ENCODE measurements around the gene FAM13C. TPM values are rescaled to one million over a fixed set of nuclear protein-coding genes. Genes with fewer than 3 reads are reported as not detected.

FAM13C gene
- polyA plus RNA-seq, 1 donor from 2014 or later = 89.3 TPM

DNA sequence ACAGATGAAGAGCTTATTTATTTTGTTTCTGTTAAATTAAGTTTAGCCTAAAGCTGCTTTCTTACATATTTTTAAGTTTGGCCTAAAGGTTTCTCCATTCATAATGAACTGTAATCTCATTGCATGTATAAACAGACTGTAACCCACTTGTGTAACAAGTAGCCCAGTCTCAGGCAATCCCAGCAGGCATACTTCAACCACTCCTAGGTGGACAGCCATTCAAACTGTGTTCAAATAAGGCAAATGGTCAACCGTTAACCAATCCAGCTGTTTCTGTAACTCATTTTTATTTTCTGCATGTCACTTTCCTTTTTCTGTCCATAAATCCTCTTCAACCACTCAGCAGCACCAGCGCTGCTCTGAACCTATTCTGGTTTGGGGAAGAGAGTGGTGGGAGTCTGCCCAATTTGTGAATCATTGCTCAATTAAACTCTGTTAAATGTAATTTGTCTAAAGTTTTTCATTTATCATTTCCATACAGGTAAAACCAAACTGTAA, 150.0 kb downstream of the FAM13C start:
- H3K4me2 ChIP-seq (ENCODE audit: low read length) = no peak overlapping the region
- no peaks in the 10 kb centered on the region for H3K9me3 ChIP-seq (ENCODE audit: low read length)
- H3K79me2 ChIP-seq (replicated peaks; ENCODE audit: insufficient read depth, low read length) = peaks cover 24% of the 10 kb centered on the region
- no peak overlapping the region for H3K27ac ChIP-seq (ENCODE audit: low read length)
- no peaks in the 10 kb centered on the region for H3K9me2 ChIP-seq (ENCODE audit: insufficient read depth, low read length)
- no peaks in the 10 kb centered on the region for H4K20me1 ChIP-seq (ENCODE audit: insufficient read depth)
- no peak overlapping the region for H3K9ac ChIP-seq (ENCODE audit: low read length)
- H2AFZ ChIP-seq (ENCODE audit: low read depth, low read length) = no peak overlapping the region
- H3F3A ChIP-seq (ENCODE audit: insufficient read depth, low read length, poor library complexity, severe bottlenecking) = no peaks in the 10 kb centered on the region
- no peaks in the 10 kb centered on the region for H3K36me3 ChIP-seq (ENCODE audit: insufficient read depth, low read length)
- no peaks in the 10 kb centered on the region for H3K27me3 ChIP-seq (ENCODE audit: insufficient read depth, low read depth, low read length)
- H3K4me3 ChIP-seq (ENCODE audit: low read length) = no peak overlapping the region
- TF ChIP-seq EZH2 (IDR thresholded peaks at IDR 0.05; ENCODE audit: borderline replicate concordance, insufficient read depth, low read length, poor library complexity, severe bottlenecking) (no peak), MXI1 (conservative IDR thresholded peaks at IDR 0.05; ENCODE audit: poor library complexity, severe bottlenecking) (no peak)
- TF ChIP-seq, protein P1, sequence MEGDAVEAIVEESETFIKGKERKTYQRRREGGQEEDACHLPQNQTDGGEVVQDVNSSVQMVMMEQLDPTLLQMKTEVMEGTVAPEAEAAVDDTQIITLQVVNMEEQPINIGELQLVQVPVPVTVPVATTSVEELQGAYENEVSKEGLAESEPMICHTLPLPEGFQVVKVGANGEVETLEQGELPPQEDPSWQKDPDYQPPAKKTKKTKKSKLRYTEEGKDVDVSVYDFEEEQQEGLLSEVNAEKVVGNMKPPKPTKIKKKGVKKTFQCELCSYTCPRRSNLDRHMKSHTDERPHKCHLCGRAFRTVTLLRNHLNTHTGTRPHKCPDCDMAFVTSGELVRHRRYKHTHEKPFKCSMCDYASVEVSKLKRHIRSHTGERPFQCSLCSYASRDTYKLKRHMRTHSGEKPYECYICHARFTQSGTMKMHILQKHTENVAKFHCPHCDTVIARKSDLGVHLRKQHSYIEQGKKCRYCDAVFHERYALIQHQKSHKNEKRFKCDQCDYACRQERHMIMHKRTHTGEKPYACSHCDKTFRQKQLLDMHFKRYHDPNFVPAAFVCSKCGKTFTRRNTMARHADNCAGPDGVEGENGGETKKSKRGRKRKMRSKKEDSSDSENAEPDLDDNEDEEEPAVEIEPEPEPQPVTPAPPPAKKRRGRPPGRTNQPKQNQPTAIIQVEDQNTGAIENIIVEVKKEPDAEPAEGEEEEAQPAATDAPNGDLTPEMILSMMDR (IDR thresholded peaks at IDR 0.05; ENCODE audit: poor library complexity, severe bottlenecking) = no peak

DNA sequence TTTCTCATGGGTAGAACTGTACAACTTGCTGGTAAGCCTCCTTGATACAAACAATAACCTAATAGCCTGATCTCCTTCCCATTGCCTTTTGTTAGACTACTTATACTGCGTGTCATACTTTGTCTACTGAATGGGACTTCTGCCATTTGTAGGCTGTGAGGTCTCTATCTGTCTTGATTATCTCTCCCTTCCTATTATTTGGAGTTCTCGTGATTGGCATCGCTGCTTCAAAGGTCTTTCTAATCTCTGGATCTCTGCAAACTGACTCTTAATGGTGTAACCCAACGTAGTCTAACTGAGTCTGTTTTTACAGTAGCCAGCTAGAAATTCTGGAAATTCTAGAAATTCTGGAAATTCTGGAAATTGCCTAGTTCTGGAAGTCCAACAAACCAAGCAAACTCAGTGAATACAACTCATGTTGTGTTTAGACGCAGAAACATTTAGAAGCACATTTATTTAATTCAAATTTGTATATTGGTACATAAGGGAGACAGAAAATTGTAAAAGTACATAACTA, 156.1 kb downstream of the FAM13C start:
- Histone ChIP-seq H3K9me2 (ENCODE audit: insufficient read depth, low read length) (no peaks in the 10 kb centered on the region), H2AFZ (ENCODE audit: low read depth, low read length) (no peak overlapping the region), H4K20me1 (ENCODE audit: insufficient read depth) (no peaks in the 10 kb centered on the region), H3K36me3 (ENCODE audit: insufficient read depth, low read length) (no peaks in the 10 kb centered on the region), H3K9me3 (ENCODE audit: low read length) (no peaks in the 10 kb centered on the region), H3K27ac (ENCODE audit: low read length) (no peak overlapping the region), H3K4me3 (ENCODE audit: low read length) (no peak overlapping the region), H3F3A (ENCODE audit: insufficient read depth, low read length, poor library complexity, severe bottlenecking) (no peaks in the 10 kb centered on the region), H3K79me2 (replicated peaks; ENCODE audit: insufficient read depth, low read length) (peaks cover 46% of the 10 kb centered on the region), H3K9ac (ENCODE audit: low read length) (no peak overlapping the region), H3K4me2 (ENCODE audit: low read length) (no peak overlapping the region), H3K27me3 (ENCODE audit: insufficient read depth, low read depth, low read length) (no peaks in the 10 kb centered on the region)
- no peak for TF ChIP-seq MXI1 (conservative IDR thresholded peaks at IDR 0.05; ENCODE audit: poor library complexity, severe bottlenecking)
- TF ChIP-seq, protein P2, sequence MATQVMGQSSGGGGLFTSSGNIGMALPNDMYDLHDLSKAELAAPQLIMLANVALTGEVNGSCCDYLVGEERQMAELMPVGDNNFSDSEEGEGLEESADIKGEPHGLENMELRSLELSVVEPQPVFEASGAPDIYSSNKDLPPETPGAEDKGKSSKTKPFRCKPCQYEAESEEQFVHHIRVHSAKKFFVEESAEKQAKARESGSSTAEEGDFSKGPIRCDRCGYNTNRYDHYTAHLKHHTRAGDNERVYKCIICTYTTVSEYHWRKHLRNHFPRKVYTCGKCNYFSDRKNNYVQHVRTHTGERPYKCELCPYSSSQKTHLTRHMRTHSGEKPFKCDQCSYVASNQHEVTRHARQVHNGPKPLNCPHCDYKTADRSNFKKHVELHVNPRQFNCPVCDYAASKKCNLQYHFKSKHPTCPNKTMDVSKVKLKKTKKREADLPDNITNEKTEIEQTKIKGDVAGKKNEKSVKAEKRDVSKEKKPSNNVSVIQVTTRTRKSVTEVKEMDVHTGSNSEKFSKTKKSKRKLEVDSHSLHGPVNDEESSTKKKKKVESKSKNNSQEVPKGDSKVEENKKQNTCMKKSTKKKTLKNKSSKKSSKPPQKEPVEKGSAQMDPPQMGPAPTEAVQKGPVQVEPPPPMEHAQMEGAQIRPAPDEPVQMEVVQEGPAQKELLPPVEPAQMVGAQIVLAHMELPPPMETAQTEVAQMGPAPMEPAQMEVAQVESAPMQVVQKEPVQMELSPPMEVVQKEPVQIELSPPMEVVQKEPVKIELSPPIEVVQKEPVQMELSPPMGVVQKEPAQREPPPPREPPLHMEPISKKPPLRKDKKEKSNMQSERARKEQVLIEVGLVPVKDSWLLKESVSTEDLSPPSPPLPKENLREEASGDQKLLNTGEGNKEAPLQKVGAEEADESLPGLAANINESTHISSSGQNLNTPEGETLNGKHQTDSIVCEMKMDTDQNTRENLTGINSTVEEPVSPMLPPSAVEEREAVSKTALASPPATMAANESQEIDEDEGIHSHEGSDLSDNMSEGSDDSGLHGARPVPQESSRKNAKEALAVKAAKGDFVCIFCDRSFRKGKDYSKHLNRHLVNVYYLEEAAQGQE (IDR thresholded peaks at IDR 0.05; ENCODE audit: borderline replicate concordance) = no peak
- TF ChIP-seq SMC3 (conservative IDR thresholded peaks at IDR 0.05; ENCODE audit: poor library complexity) = no peak
- TF ChIP-seq, protein P1 (IDR thresholded peaks at IDR 0.05; ENCODE audit: poor library complexity, severe bottlenecking) = no peak
- TF ChIP-seq EZH2 (IDR thresholded peaks at IDR 0.05; ENCODE audit: borderline replicate concordance, insufficient read depth, low read length, poor library complexity, severe bottlenecking) = no peak
- no peak for TF ChIP-seq POLR2AphosphoS5 (IDR thresholded peaks at IDR 0.05)

Other genes with a start within 250 kb of the FAM13C start
- gene PHYHIPL, start 185.9 kb downstream of the FAM13C start, polyA plus RNA-seq = 33.9 and 49.5 TPM in 2 replicates

Measured in neural cell (in vitro differentiated cells).